ENCODE data around the gene KCNMA1.

KCNMA1 gene

DNA sequence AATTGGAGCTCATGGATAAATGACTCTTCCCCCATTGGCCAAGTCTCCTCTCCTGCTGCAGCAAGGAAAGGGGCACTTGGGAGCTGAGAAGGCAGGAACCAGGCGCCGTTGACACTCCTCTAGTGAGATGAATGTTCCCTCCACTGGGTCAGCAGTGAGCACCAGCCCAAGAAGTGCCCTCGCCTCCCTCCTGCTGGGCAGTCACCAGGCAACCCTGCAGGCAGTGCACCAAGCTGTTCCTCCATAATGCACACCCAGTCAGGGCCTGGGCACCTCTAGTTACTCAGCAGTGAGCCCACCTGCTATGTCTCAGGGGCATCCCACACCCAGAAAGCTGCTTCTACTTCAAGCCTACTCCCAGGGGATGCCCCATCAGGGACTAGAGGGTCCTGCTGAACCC, 84.3 kb downstream of the KCNMA1 start:
- no peak for DNase-seq

DNA sequence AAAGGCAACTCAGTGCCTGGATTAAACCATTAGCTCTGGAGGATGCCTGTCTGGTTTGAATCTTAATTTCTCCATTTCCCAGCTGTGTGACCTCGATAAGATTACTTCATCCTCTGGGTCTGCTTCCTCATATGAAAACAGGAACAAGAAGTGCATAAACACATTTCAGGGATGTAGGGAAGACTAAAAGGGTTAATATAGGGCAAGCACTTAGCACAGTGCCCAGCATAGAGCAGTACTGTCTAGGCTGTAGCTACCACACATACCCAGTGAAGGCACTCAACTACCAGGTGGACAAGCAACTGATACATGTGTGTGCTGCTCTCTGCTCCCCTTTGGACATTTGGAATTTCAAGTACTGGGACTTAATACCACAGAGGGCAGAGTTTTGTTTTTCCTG, 85.4 kb downstream of the KCNMA1 start:
- no peak for DNase-seq

DNA sequence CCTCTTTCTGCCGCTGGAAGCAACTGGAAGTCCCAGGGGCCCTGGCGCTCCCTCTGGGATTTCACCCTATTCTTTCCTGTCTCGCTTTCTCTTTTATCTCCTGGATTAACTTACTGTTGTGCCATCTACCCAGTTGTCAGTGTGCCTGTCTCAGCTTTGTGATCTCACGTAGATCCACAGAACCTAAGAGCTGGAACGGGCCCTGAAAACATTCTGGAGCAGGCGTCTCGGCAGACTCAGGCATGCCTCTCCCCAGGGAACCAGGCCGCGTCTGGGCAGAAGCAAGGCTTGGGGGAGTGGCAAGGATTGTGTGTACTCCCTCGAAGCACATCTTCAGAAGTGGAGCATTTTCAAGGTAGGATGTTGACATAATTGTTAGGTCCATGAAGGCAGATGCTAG, 87.2 kb downstream of the KCNMA1 start:
- DNase-seq: no peak

DNA sequence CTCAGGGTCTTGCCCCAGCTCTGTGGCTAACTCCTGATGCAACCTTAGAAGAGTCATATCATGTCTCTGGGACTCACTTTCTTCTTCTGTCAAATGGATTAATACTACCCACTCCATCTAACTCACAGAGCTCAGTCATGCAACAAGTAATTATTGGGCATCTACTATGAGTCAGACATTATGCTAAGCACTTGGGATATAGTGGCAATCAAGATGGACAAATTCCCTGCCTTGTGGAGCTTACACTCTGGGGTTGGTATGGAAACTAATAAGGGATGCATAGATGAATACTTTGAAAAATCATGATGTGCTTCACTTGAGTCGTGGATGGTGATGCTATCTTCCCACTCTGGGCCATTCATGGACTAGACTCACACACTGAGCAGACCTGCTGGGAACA, 88.9 kb downstream of the KCNMA1 start:
- DNase-seq: no peak

DNA sequence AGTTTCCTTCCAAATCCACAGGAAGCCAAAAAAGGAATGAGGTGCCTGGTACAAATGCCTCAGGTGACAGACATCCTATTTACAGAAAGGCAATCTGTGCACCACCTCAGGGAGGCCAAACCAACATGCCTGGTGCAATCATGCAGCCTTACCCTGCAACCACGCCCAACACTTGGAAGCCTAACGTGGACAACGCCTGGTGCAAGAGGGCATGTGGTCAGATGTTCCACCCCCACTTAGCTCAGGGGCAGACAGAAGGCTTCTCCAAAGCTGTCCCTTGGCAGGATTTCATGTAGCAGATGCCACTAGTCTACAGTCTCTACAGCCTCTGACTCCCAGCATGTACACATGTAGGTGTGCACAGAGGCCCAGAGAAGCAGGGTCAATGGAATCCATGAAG, 89.5 kb downstream of the KCNMA1 start:
- no peak for DNase-seq

DNA sequence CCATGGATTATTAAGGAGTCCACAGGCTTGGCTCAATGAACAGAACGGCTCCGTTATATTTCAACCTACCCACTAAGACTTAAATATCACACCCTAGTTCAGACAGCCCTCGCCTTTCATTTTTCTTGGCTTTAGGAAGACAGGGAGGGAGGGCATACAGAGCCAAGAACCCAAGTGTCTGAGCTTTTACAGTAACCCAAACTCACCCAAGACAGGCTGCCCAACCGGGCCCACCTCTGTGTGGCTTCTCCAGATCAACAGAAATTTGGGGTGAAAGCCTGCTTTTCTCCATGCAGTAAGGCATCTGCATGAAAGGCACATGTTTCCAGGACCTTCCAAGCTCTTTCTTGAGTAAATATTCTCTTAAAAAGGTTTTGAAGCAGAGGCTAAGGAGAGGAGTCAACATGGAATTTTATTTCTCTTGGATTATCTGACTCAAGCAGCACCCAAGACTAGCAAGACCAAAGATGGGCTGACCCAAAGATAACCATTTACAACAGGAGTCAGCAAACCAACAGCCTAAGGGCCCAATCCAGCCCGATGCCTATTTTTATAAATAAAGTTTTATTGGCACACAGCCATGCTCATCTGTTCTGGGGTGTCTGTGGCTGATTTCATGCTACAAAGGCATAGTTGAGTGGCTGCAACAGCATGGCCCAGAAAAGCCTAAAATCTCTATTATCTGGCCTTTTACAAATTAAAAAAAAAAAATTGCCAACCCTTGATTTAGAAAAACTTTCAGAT, 90.1 kb downstream of the KCNMA1 start:
- DNase-seq: no peak

DNA sequence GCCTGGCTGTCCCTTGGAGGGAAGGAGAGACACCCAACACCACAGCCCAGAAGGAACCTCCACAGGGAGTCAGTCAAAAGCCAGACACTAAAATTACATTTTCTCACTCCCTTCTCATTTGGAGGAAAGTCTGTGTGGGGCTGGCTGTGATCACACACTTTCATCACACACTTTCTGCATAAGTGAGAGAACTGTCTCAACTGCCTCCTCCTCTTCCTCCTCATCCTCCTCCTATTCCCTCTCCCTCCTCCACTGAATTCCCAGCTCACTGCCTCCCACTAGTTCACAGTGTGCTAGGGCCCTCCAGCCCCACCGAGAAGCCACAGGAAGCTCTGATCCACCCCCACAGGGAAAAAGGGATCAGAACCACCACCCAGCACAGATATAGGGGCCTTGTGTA, 91.6 kb downstream of the KCNMA1 start:
- no peak for DNase-seq

DNA sequence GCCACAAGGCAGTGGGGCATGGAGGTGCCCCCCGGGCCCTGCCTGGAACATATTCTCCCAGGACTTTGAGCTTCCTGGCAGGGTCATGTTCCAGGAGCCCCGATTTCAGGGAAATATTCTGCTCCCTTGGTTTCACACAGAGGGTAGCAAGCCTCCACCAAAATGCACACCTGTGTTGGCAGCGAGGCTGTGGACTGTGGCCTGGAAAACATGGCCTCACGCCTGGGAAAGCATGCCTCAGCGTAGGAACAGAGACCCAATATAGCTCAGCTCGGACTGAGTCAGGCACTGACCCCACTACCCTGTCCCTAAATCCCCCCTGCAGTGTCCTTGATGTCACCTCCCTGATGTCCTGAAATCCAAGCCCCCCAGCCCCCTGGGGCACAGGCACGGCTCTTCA, 92.0 kb downstream of the KCNMA1 start:
- DNase-seq: no peak

DNA sequence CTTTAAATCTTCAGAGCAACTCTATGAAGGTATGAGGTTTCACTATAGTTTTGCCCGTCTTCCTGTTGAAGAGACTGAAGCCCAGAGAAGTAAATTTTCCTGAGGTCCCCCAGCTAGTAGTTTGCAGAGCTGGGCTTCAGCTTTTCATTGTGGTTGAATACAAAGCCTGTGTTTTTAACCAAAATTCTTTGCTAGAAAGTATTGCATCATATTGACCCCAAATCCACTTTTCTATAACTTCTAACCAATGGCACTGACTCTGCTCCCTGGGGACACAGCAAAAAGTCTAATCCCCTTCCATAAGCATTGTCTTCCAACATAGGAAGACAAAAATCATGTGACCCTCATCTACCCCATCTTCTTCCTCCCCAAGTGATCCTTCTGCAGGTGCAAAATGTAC, 93.0 kb downstream of the KCNMA1 start:
- no peak for DNase-seq

DNA sequence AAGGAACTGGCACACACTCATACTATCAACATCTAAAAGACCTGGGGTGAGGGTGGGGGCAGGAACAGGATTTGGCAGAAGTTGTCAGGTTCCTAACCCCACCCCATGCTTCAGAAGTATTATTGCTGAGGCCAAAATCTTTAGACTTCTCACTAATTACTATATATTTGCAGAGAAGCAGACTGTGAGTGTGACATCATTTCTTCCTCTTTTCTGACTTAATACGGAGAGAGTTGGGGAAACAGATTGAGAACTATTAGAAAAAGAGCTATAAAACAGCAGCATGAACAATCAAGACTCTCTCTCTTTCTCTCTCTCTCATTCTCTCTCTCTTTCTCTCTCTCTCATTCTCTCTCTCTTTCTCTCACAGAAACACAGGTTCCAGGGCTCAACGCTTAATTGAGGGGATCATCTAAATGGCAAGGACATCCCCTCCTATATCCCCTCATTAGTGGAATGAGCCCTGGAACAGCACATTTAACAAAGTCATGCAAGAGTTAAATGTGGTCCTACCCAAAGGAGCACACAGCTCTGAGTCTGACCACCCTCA, 94.8 kb downstream of the KCNMA1 start:
- no peak for DNase-seq

DNA sequence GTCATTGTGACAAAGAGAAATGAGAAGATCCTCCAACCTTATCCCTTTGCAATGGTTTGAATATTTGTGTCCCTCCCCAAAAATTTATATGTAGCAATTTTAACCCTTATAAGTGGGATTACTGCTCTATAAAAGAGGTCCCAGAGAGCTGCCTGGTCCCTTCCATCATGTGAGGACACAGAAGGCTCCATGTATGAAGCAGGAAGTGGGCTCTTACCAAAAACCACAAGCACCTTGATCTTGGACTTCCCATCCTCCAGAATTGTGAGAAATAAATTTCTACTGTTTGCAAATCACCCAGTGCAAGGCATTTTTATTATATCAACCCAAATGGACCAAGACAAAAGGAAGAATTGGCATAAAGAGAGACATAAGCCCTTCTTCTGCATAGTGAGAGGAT, 95.7 kb downstream of the KCNMA1 start:
- DNase-seq: no peak

DNA sequence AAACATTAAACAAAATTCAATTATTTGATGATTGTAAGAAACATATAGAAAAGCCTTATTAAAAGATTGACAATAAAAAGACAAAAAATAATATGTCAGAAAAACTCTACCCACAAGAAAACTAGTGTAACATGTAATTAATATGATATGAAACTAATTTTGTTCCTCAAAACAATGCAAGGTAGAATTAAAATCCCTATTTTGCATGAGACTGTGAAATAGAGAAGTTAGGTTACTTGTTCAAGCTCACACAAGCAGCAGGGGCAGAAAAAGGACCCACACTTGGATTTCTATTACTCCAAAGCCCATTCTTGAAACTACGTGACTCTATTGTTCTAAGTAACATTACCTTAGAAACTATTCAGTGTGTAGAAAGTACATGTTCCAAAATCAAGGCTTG, 96.4 kb downstream of the KCNMA1 start:
- DNase-seq: no peak

DNA sequence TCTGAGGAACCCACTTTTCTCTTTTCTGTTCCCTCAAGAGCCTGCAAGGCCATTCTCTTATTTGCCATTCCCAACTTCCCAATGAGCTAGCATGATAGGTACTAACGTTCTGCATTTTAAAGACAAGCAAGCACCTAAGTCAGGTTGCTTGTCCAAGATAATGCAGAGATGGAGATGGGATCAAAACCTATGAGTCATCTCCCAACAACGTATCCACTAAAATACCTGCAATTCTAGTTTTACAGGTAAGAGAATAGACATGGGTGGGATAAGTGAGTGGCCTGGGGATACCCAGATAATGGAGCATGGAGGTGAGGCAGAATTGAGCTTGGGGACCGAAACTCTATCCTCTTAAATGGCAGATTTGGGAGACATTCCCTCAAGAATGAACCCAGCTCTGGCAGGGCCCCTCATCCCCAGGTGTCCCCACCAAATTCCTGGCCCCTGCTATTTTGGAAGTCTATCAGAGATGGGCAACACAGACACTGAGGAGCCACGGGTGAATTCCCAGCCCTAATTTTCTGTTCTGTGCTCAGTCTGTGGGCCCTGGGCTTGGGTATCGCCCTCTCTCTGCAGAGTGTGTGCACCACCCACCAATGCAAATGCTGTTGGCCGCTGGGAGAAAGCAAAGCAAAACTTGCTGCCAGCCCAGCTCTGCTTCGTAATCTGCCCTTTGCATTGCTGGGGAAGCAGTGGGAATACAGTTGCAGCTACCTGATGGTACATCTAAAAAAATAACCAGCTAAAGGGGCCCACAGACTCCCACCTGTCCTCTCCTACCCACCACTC, 98.3 kb downstream of the KCNMA1 start:
- DNase-seq: no peak

DNA sequence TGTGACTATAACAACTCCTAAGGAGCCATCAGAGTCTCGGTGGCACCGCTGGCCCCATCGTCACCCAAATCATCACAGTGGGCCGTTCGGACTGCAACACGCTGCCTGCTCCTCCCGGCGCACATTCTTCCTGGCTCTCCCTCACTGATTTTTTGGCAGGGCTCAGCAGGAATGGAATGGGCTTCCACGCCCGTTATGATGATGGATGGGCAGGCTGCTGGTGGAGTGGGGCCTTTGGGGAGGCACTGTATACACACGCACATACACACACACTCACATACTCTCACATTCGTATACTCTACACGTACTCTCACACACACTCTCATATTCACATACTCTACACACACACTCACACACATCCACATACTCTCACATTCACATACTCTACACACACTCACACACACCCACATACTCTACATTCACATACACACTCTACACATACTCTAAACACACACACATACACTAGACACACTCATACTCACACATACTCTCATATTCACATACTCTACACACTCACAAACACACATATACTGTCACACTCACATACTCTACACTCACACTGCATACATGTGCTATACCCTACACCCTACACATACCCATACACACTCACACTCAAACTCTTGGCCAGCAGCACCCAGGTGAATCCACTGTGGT, 99.8 kb downstream of the KCNMA1 start:
- no peak for DNase-seq

DNA sequence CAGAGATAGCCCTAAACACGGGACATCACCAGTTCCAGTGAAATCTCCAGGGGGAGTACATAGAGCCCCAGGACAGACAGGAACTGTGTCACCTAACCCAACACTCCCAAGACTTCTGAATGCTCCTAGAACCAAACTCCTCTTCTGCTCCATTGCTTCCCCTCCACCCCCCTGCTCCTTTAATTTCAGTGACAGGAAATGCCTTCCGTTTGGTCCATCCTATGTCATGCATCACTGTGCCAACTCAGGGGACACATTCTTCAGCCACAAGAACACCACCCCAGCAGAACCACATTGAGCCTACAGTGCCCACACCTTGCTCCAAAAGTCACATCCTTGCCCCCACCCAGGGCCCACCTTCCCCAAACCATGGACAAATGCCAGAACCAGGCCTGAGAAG, 100.5 kb downstream of the KCNMA1 start:
- no peak for DNase-seq

DNA sequence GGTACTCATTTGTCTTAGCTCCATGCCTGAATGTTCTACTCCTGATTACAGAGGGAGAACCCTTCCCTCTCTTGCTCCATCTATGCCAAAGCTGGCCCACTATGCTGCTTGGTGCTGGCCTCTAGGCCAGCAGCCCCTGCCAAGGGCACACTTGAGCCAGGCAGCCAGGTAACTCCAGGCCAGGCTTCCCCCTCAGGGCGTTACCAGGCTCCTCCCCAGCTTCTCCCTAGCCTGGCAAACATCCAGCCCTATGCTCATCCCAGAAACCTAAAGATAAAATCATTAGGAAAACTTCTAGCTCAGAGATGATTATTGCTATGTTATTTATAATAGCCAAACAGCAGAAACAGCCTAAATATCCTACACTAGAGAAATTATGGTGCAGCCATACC, 103.7 kb downstream of the KCNMA1 start:
- DNase-seq: no peak

DNA sequence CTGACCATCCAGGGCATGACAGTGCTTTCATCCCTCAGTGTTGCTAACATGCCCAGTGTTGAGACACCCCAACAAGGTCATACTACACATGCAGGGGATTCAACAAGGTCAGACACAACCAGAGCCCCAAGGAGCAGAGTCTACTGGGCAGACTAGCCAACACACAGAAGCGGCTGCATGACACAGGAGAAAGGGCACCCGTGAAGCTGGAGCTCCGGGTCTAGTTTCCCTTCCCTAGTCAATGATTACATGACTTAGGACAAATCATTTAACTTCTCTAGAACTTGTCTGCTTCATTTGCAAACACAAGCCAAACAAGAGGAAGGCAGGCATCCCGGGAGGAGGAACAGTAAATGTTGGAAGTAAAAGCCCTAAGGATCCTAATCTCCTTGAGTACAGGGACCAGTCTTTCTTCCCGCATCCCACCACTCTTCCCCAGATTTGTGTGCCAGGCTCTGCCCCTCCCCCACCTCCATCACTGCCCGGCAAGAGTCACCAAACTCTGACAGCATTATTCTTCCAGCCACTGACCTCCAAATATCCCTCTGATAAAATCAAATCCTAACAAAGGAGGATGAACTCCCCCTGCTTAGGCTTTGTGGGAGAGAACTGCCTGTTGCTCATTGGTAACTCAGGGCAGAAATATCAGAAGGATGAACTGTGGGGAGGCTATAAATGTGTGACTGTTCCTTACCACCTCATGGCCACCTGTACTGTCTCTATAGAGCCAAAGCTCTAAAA, 104.3 kb downstream of the KCNMA1 start:
- no peak for DNase-seq

DNA sequence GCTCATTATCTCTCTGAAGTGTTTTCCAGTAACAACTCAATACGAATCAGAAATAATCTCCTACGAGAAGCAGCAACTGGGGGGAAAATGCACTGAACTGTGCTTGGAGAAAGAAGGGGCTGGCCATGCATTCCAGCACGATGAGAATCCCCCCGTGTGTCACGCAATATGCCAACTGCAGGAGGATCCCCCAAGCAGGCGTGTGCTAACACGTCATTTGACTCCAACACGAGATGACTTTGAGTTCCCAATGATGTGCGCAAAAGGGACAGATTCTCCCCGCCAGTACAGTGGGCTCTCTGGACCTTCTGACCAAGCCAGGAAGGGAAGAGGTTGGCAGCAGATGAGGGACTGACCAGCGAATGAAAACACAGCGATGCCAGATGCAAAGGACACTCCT, 105.5 kb downstream of the KCNMA1 start:
- no peak for DNase-seq

DNA sequence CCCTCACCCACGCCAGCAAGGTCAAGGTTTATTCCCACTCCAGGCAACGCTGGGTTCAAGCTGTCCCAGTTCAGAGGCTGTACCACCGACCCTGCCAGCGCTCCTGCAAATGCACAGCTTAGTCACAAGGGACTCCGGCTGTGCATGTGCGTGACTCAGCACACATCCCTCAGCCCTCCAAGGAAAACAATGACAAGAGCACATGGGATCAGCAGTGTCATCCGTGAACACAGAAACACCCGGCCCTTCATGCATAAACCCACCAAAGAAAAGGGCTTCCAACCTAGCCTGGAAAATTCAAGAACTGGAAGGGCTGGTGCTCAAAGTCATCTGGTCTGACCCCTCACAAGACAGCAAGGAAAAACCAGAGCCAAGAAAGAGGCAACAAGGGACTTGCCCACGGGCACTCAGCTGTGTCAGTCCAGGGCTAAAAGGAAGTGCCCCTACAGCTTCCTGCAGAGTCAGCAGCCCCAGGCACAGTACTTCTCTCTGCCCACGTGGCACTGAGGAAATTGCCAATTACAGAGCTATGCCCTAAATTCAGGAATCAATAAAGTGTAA, 106.1 kb downstream of the KCNMA1 start:
- DNase-seq: no peak

DNA sequence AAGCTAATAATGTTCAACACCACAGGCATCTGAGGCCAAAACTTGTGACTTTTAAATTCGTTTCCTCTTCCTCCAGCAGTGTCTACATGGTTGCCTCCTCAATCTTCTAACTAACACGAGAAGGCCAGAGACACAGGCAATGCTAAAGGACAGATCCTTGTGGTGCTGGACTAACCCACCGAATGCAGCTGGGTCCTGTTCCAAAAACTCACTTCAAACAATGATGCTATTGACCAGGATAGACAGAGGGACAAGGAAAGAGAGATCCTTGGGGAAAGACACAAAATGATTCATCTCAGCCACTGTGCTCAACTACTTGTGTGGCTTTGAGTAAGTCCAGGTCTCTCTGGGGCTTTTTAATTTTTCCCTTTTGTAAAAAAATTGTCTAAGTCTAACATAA, 107.6 kb downstream of the KCNMA1 start:
- no peak for DNase-seq

DNA sequence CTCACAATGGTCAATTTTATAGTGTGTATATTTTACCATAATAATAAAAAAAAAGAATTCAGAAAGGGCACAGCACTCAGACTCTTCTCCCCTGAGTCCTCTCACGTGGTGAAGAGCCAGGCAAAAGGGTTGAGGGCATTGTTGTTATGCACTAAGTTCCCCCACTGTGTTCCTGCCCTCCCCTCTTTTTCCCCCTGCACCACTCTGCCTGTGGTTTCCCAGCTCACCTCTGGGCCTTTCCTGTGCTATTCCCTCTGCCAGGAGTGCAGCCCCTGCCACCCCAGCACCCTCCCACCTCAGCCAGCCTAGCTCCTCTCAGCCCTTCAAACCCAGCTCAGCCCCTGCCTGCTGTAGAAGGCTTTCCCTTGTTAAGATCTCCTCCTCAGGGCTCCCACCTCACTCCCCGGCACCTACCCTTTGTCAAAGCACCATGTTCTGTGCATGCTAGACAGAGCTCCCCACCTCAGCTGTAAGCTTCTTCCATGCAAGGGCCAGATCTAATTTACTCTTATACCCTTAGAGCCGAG, 108.5 kb downstream of the KCNMA1 start:
- no peak for DNase-seq

DNA sequence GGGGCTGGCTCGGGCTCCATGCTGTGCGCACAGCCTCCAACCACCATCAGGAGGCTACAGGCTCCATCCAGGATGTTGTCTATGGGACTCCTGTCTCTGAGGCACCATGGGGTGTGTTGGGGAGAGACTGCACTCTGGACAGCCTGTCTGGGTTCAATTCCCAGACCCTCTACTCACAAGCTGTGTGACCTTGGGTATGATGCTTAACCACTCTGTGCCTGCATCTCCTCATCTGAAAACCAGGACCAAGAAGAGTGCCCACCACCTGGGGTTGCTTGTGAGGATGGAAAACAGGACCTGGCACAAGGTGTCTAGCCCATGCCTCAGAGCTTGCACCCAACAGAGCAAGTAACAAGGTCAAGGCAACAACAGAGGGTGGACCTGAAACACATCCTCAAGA, 109.8 kb downstream of the KCNMA1 start:
- no peak for DNase-seq
